Left lung (tissue), 10 donors: ENCODE measurements around the gene FAM193A. TPM values are rescaled to one million over a fixed set of nuclear protein-coding genes. Genes with fewer than 3 reads are reported as not detected.
A peak's percentile ranks its signal among the peaks of the same experiment; 100 is the strongest.

ENCODE experiments used
- ATAC-seq: fragments of 200-7000 bp; cut with Tn5 transposase; one replicate; pipeline ENCODE4 v1.9.1; 2020; ENCODE audit warnings: moderate library complexity
- DNase-seq, 4 donors: peaks; one replicate each; pipeline ENCODE4 v3.0.0-alpha.2; 2013 to 2020
- H3K27ac ChIP-seq, 2 donors: fragments of 200-600 bp; sonication (generic) in 1 of 2; one replicate each; pipeline versions ENCODE4 v1.5.0 to v1.8.0; 2020 to 2021
- H3K27me3 ChIP-seq, 2 donors: fragments of 200-600 bp; sonication (generic) in 1 of 2; one replicate each; pipeline versions ENCODE4 v1.5.0 to v1.8.0; 2020 to 2021
- H3K36me3 ChIP-seq, 2 donors: fragments of 200-600 bp; sonication (generic) in 1 of 2; one replicate each; pipeline versions ENCODE4 v1.5.0 to v1.8.0; 2020 to 2021
- H3K4me1 ChIP-seq, 2 donors: fragments of 200-600 bp; one replicate each; pipeline ENCODE4 v1.8.0; 2021
- H3K4me3 ChIP-seq, 2 donors: fragments of 200-600 bp; sonication (generic) in 1 of 2; one replicate each; pipeline versions ENCODE4 v1.5.0 to v1.8.0; 2020 to 2021; ENCODE audit warnings: mild to moderate bottlenecking in 1 of 2
- H3K9me3 ChIP-seq, 2 donors: fragments of 200-600 bp; sonication (generic) in 1 of 2; one replicate each; pipeline versions ENCODE4 v1.5.0 to v1.8.0; 2020 to 2021
- intact Hi-C, 2 donors: fragments of 100-400 bp; cut with DNase I; formaldehyde crosslinking; loops; one replicate each; pipeline versions ENCODE4 v1.11.2 to v1.14.2; 2022
- polyA plus RNA-seq, 6 donors: library from polyadenylated mRNA; unstranded; fragments of 120-200 nt; gene quantifications; one replicate each; pipeline ENCODE4 v1.2.1, GENCODE V29; 2013; ENCODE audit not compliant: insufficient read length in 6 of 6
- total RNA-seq, 2 donors: library from RNA; stranded (reverse); fragmentation: NEBNext Ultra II Directional; extraction: Animal tissue kit (Norgen Biotek cat#: 25700); gene quantifications; one replicate each; pipeline ENCODE4 v1.2.1, GENCODE V29; 2021
- TF ChIP-seq, protein P1 (sequence below), 2 donors: fragments of 200-600 bp; sonication (generic) in 1 of 2; IDR thresholded peaks; one replicate each; pipeline versions ENCODE4 v1.5.0 to v1.8.0; 2021; ENCODE audit warnings: antibody characterized with exemption in 2 of 2
- donor health status: DM: no; HTN: yes; CAD: no.
- donor health status: DM: no; HTN: no; CAD: no.

The FAM193A gene
- total and polyA plus RNA-seq, 8 donors: 22.3 to 35.9 (median 30.6) TPM

DNA sequence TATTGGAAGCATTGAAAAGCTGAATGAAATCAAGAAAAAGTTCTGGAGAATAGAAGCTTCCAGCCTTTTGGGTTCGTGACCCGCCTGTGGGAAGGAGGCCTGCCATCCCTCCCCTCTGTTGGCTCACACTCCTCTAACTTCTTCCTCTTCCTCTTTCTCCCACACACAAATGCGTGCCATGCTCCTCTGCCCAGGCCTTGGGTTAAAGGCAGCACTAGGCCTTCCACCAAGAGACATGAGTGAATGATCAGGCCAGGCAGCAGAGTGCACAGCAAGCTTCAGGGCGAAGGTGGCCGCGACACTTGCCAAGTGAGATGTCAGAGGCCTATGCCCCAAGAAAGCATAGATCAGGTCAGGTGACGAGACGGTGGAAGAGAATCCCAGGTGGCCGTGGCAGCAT, 38.4 kb downstream of the FAM193A start:
- TF ChIP-seq, protein P1, sequence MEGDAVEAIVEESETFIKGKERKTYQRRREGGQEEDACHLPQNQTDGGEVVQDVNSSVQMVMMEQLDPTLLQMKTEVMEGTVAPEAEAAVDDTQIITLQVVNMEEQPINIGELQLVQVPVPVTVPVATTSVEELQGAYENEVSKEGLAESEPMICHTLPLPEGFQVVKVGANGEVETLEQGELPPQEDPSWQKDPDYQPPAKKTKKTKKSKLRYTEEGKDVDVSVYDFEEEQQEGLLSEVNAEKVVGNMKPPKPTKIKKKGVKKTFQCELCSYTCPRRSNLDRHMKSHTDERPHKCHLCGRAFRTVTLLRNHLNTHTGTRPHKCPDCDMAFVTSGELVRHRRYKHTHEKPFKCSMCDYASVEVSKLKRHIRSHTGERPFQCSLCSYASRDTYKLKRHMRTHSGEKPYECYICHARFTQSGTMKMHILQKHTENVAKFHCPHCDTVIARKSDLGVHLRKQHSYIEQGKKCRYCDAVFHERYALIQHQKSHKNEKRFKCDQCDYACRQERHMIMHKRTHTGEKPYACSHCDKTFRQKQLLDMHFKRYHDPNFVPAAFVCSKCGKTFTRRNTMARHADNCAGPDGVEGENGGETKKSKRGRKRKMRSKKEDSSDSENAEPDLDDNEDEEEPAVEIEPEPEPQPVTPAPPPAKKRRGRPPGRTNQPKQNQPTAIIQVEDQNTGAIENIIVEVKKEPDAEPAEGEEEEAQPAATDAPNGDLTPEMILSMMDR (IDR thresholded peaks at IDR 0.05): no peak
- peak; percentile 70 for ATAC-seq

DNA sequence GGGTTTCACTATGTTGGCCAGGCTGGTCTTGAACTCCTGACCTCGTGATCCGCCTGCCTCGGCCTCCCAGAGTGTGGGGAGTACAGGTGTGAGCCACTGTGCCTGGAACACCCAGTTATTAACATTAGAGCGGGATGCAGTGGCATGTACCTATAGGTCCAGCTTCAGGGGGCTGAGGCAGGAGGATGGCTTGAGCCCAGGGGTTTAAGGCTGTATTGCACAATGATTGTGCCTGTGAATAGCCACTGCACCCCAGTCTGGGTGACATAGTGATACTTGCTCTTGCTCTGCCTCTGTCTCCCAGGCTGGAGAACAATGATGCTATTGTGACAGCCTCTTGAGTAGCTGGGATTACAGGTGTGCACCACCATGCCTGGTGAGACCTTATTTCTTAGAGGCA, 39.8 kb downstream of the FAM193A start:
- no peak overlapping the region for H3K27ac ChIP-seq
- TF ChIP-seq, protein P1 (IDR thresholded peaks at IDR 0.05): no peak
- DNase-seq (no peak), ATAC-seq (no peak)
- H3K4me3 ChIP-seq: no peak overlapping the region
- peaks cover 0 to 3% of the 10 kb centered on the region in 2 donors for H3K9me3 ChIP-seq
- intact Hi-C loops: no loop called here
- H3K27me3 ChIP-seq: no peaks in the 10 kb centered on the region
- H3K36me3 ChIP-seq: no peaks in the 10 kb centered on the region
- H3K4me1 ChIP-seq: peaks cover 0 to 38% of the 10 kb centered on the region in 2 donors

More for the DNA sequence above, 38.4 kb downstream of the FAM193A start:
- H3K4me3 ChIP-seq: no peak overlapping the region
- H3K4me1 ChIP-seq: peaks cover 0 to 52% of the 10 kb centered on the region in 2 donors
- no peaks in the 10 kb centered on the region for H3K36me3 ChIP-seq
- H3K27me3 ChIP-seq: no peaks in the 10 kb centered on the region
- intact Hi-C loops: no loop called here
- peak in 1 of 4 donors; percentile 42 for DNase-seq
- H3K27ac ChIP-seq: no peak overlapping the region
- H3K9me3 ChIP-seq: peaks cover 0 to 3% of the 10 kb centered on the region in 2 donors

GRCh38 chr4:2578106-2578505, 41.7 kb downstream of the FAM193A start:
- Histone ChIP-seq H3K36me3 (no peaks in the 10 kb centered on the region), H3K4me1 (peaks cover 7 to 38% of the 10 kb centered on the region in 2 donors), H3K9me3 (peaks cover 0 to 3% of the 10 kb centered on the region in 2 donors), H3K4me3 (no peak overlapping the region), H3K27me3 (no peaks in the 10 kb centered on the region), H3K27ac (no peak overlapping the region)
- ATAC-seq: no peak
- intact Hi-C loops: no loop called here
- no peak for DNase-seq
- TF ChIP-seq, protein P1 (IDR thresholded peaks at IDR 0.05): no peak

DNA sequence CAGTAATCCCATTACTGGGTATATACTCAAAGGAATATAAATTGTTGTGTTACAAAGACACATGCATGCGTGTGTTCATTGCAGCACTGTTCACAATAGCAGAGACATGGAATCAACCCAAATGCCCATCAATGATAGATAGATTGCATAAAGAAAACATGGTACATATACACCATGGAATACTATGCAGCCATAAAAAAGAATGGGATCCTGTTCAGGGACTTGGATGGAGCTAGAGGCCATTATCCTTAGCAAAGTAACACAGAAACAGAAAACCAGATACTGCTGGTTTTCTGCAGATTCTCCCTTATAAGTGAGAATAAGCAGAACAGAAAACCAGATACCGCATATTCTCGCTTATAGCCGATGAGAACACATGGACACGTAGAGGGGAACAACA, 43.5 kb downstream of the FAM193A start:
- Histone ChIP-seq H3K4me3 (no peak overlapping the region), H3K36me3 (no peaks in the 10 kb centered on the region), H3K27ac (no peak overlapping the region), H3K9me3 (peaks cover 0 to 3% of the 10 kb centered on the region in 2 donors), H3K4me1 (peaks cover 15 to 36% of the 10 kb centered on the region in 2 donors), H3K27me3 (no peaks in the 10 kb centered on the region)
- no peak for DNase-seq
- TF ChIP-seq, protein P1 (IDR thresholded peaks at IDR 0.05): no peak
- intact Hi-C loops: no loop called here
- no peak for ATAC-seq

DNA sequence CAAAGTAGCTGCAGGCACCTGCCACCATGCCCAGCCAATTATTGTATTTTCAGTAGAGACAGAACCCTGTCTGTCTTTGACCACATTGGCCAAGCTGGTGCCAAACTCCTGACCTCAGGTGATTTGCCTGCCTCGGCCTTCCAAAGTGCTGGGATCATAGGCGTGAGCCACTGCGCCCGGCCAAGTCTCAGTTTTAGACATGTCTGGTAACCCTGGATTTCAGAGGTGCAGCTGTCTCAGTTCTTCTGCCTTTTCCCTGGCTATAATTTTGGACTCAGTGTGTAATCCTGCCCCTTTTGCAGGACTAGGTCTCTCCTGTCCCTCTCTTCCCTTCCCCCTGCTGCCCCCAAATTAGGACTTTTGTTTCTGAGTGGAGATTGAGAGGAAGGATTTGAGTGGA, 46.6 kb downstream of the FAM193A start:
- ATAC-seq (peak; percentile 26), DNase-seq (no peak)
- no peaks in the 10 kb centered on the region for H3K27me3 ChIP-seq
- TF ChIP-seq, protein P1 (IDR thresholded peaks at IDR 0.05): no peak
- no peaks in the 10 kb centered on the region for H3K36me3 ChIP-seq
- H3K9me3 ChIP-seq: peaks cover 0 to 3% of the 10 kb centered on the region in 2 donors
- H3K4me3 ChIP-seq: no peak overlapping the region
- H3K27ac ChIP-seq: peak overlapping the region; percentile 33 to 50
- peaks cover 17 to 47% of the 10 kb centered on the region in 2 donors for H3K4me1 ChIP-seq
- intact Hi-C loops: no loop called here
